ENCODE results near the gene CPNE4. TPM values are rescaled to one million over a fixed set of nuclear protein-coding genes. Genes with fewer than 3 reads are reported as not detected.

CPNE4 gene
- total RNA-seq, 1 experiment from 2014 or later: 0.41 TPM

DNA sequence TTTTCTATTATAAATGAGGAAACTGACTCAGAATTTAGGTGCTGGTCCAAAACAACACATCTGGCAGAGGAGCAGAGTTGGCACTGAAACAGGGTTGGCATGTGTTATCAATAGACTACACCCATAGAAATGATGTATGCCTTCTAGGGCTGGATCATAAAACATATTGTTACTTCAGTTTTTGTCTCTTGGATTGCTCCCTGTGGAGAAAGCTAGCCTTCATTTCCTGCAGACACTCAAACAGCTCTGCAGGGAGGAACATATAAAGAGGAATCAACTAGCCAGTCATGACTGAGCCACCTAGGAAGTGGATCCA lies 531.5 kb downstream of the CPNE4 start:
- POLR2A ChIA-PET: no interaction called here

DNA sequence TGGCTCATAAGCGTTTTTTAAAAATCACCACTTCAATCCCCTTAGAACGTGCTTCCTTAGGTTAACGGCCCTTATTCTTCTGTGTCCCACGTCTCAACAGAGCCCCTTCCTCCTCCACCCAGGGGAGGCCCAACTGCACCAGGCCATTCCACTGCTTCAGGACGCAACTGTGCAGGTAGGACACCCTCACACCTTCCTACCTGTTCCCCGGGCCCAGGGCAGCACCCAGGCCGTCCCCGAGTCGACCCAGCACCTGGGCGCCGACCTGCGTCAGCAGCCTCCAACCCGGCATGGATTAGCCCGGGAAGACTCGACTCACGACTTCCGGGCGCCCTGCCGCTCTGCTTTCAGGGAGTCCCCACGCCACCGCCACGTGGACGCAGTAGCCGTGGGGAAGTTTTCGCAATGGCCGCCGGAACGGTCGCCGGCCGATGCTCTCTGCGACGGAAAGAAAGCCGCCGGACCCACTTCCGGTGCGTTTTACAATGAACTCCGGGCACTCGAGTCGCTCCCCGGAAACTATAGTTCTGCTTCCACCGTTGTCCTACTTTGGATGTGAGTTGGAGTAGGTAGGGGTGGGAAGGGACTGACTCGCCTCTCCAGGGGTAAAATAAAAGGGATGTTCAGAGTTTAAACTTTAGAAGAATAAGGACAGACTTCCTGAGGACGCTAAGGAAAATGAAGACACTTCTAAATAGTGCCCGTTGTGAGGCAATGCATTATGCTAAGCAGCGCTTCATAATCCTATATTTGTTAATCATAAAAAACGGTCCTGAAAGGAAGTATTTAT lies 532.1 kb downstream of the CPNE4 start, which contains the start of gene MRPL3:
TSS of gene MRPL3 (minus strand) at position 442 of the 790 bp plus-strand sequence. CDS start at position 292, 150 bp downstream.
- H3K4me1 ChIP-seq: 0 out of 2 replicates have a peak, but pooled peaks cover 3% of the 10 kb centered on the region
- H3K36me3 ChIP-seq (ENCODE audit: control insufficient read depth, insufficient read depth, low read length): peaks cover 1% of the 10 kb centered on the region; the same call in 1 of the 2 replicates
- TF ChIP-seq, protein P1, sequence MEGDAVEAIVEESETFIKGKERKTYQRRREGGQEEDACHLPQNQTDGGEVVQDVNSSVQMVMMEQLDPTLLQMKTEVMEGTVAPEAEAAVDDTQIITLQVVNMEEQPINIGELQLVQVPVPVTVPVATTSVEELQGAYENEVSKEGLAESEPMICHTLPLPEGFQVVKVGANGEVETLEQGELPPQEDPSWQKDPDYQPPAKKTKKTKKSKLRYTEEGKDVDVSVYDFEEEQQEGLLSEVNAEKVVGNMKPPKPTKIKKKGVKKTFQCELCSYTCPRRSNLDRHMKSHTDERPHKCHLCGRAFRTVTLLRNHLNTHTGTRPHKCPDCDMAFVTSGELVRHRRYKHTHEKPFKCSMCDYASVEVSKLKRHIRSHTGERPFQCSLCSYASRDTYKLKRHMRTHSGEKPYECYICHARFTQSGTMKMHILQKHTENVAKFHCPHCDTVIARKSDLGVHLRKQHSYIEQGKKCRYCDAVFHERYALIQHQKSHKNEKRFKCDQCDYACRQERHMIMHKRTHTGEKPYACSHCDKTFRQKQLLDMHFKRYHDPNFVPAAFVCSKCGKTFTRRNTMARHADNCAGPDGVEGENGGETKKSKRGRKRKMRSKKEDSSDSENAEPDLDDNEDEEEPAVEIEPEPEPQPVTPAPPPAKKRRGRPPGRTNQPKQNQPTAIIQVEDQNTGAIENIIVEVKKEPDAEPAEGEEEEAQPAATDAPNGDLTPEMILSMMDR (IDR thresholded peaks at IDR 0.05; ENCODE audit: insufficient read depth in 1 of 2, low read depth in 1 of 2, low read length in 1 of 2, severe bottlenecking in 1 of 2, unreplicated experiment in 1 of 2): no peak
- Mint-ChIP-seq H3K9me3 (ENCODE audit: unreplicated experiment) (no peaks in the 10 kb centered on the region), H3K27me3 (ENCODE audit: insufficient read depth, unreplicated experiment) (peaks cover 7% of the 10 kb centered on the region), H3K27ac (ENCODE audit: unreplicated experiment) (peak within 1 kb of the TSS; percentile 100), H3K36me3 (ENCODE audit: insufficient read depth, unreplicated experiment) (peaks cover 40% of the 10 kb centered on the region), H3K4me1 (ENCODE audit: low read depth, unreplicated experiment) (no peaks in the 10 kb centered on the region), H3K4me3 (ENCODE audit: unreplicated experiment) (peak within 1 kb of the TSS; percentile 100)
- H3K27me3 ChIP-seq (replicated peaks; ENCODE audit: control insufficient read depth, insufficient read depth, low read length): no peaks in the 10 kb centered on the region
- no peaks in the 10 kb centered on the region for H3K9me3 ChIP-seq
- DNase-seq: peak; percentile 86 to 88
- intact Hi-C loops (cut with micrococcal nuclease; ENCODE audit: unreplicated experiment): loop anchor here (5.0 kb wide), 1 partner anchor 475 kb away; the partner anchor contains the start of genes ASTE1 and NEK11
- ChIA-PET POLR2A (no interaction called here), CTCF (no interaction called here)
- peak within 1 kb of the TSS; percentile 96 for H3K4me3 ChIP-seq (ENCODE audit: low read depth, low read length)
- BruUV-seq (replicated peaks): no TSS peak

More for the DNA sequence above, 531.5 kb downstream of the CPNE4 start:
- peaks cover 35% of the 10 kb centered on the region for H3K36me3 Mint-ChIP-seq (ENCODE audit: insufficient read depth, unreplicated experiment)
- TF ChIP-seq, protein P1 (IDR thresholded peaks at IDR 0.05; ENCODE audit: insufficient read depth in 1 of 2, low read depth in 1 of 2, low read length in 1 of 2, severe bottlenecking in 1 of 2, unreplicated experiment in 1 of 2): no peak
- Histone ChIP-seq H3K9me3 (no peaks in the 10 kb centered on the region), H3K4me3 (ENCODE audit: low read depth, low read length) (peak overlapping the region; percentile 96), H3K4me1 (0 out of 2 replicates have a peak, but pooled peaks cover 3% of the 10 kb centered on the region), H3K27me3 (replicated peaks; ENCODE audit: control insufficient read depth, insufficient read depth, low read length) (no peaks in the 10 kb centered on the region), H3K36me3 (ENCODE audit: control insufficient read depth, insufficient read depth, low read length) (peaks cover 1% of the 10 kb centered on the region; the same call in 1 of the 2 replicates)
- intact Hi-C loops (cut with micrococcal nuclease; ENCODE audit: unreplicated experiment): loop anchor here (5.0 kb wide), 1 partner anchor 476 kb away; the partner anchor contains the start of genes ASTE1 and NEK11
- H3K4me3 Mint-ChIP-seq (ENCODE audit: unreplicated experiment): peak overlapping the region; percentile 100
- CTCF ChIA-PET: no interaction called here
- peak in 1 of 2 experiments; percentile 2 for DNase-seq
- H3K4me1 Mint-ChIP-seq (ENCODE audit: low read depth, unreplicated experiment): no peaks in the 10 kb centered on the region
- H3K27ac Mint-ChIP-seq (ENCODE audit: unreplicated experiment): peak overlapping the region; percentile 100
- BruUV-seq (replicated peaks): TSS peak; percentile 61
- H3K27me3 Mint-ChIP-seq (ENCODE audit: insufficient read depth, unreplicated experiment): peaks cover 7% of the 10 kb centered on the region
- H3K9me3 Mint-ChIP-seq (ENCODE audit: unreplicated experiment): no peaks in the 10 kb centered on the region

DNA sequence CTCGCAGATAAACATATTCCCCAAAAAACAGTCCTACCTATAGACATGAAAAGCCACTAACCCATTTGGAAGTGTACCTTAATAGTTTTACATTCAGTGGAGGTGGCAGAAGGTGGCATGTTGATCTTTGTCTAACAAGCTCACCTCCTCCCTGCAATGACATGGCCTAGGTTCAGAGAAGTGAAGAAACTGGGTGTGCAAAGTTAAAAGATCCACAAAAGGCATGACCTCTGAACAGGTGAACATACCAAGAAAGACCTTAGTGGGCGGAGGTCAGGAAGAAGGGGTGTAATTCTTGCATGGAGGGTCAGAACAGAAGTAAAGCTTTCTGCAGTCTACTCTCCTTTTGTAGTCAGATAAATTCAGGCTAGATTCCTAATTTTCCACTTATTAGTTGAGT lies 532.9 kb downstream of the CPNE4 start:
- intact Hi-C loops (cut with micrococcal nuclease; ENCODE audit: unreplicated experiment): loop anchor here (5.0 kb wide), 1 partner anchor 475 kb away; the partner anchor contains the start of genes ASTE1 and NEK11
- CTCF ChIA-PET: no interaction called here

More for the DNA sequence above, 532.9 kb downstream of the CPNE4 start:
- peak overlapping the region; percentile 96 for H3K4me3 ChIP-seq (ENCODE audit: low read depth, low read length)
- Mint-ChIP-seq H3K27ac (ENCODE audit: unreplicated experiment) (peak overlapping the region; percentile 100), H3K9me3 (ENCODE audit: unreplicated experiment) (no peaks in the 10 kb centered on the region), H3K36me3 (ENCODE audit: insufficient read depth, unreplicated experiment) (peaks cover 47% of the 10 kb centered on the region), H3K27me3 (ENCODE audit: insufficient read depth, unreplicated experiment) (peaks cover 7% of the 10 kb centered on the region), H3K4me1 (ENCODE audit: low read depth, unreplicated experiment) (no peaks in the 10 kb centered on the region), H3K4me3 (ENCODE audit: unreplicated experiment) (peak overlapping the region; percentile 100)
- peak in 1 of 2 experiments; percentile 12 for DNase-seq
- 0 out of 2 replicates have a peak, but pooled peaks cover 3% of the 10 kb centered on the region for H3K4me1 ChIP-seq
- TF ChIP-seq, protein P1 (IDR thresholded peaks at IDR 0.05; ENCODE audit: insufficient read depth in 1 of 2, low read depth in 1 of 2, low read length in 1 of 2, severe bottlenecking in 1 of 2, unreplicated experiment in 1 of 2): no peak
- TSS peak; percentile 43 for BruUV-seq (replicated peaks)
- no peaks in the 10 kb centered on the region for H3K9me3 ChIP-seq
- H3K36me3 ChIP-seq (ENCODE audit: control insufficient read depth, insufficient read depth, low read length): peaks cover 1% of the 10 kb centered on the region; the same call in 1 of the 2 replicates
- H3K27me3 ChIP-seq (replicated peaks; ENCODE audit: control insufficient read depth, insufficient read depth, low read length): no peaks in the 10 kb centered on the region
- POLR2A ChIA-PET: interaction anchor here (0.7 kb wide), 1 partner anchor 121 kb away, joined by 3 read pairs; the partner anchor contains the start of gene NUDT16
